ENCODE measurements around the gene TBL1X.

Gene TBL1X

DNA sequence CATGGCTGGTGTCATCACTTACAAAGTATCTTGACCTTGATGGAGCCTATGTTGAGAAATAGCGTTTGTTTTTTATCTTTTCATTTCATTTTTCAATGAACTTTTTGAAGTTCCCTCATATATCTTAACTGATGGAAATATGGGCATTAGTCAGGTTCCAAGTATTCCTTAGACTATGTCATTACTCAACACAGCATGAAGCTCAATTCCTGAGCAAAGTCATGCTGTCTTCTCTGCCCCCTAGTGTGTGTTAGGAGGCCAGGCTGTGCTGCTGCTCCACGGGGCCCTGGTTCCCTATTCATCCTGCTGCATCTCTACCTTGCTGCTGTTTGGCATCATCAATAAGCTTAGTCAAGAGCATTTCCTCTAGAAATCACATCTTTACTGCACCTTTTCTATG, 259.9 kb downstream of the TBL1X start:
- Mint-ChIP-seq H3K36me3 (peaks cover 17% of the 10 kb centered on the region), H3K9me3 (peaks cover 5% of the 10 kb centered on the region), H3K27me3 (no peaks in the 10 kb centered on the region), H3K27ac (no peak overlapping the region), H3K4me3 (no peak overlapping the region), H3K4me1 (no peaks in the 10 kb centered on the region)

GRCh38 chrX:9728261-9728660, 263.4 kb downstream of the TBL1X start:
- Mint-ChIP-seq H3K27me3 (no peaks in the 10 kb centered on the region), H3K4me1 (no peaks in the 10 kb centered on the region), H3K9me3 (peaks cover 5% of the 10 kb centered on the region), H3K4me3 (no peak overlapping the region), H3K27ac (peak overlapping the region; percentile 47), H3K36me3 (peaks cover under 1% of the 10 kb centered on the region)

- no peak overlapping the region for H3K4me3 Mint-ChIP-seq
- no peak overlapping the region for H3K27ac Mint-ChIP-seq
- H3K4me1 Mint-ChIP-seq = no peaks in the 10 kb centered on the region
- H3K36me3 Mint-ChIP-seq = no peaks in the 10 kb centered on the region
- H3K9me3 Mint-ChIP-seq = peaks cover 5% of the 10 kb centered on the region
- peaks cover 2% of the 10 kb centered on the region for H3K27me3 Mint-ChIP-seq
Observed at GRCh38 chrX:9729171-9729885, 264.5 kb downstream of the TBL1X start.

DNA sequence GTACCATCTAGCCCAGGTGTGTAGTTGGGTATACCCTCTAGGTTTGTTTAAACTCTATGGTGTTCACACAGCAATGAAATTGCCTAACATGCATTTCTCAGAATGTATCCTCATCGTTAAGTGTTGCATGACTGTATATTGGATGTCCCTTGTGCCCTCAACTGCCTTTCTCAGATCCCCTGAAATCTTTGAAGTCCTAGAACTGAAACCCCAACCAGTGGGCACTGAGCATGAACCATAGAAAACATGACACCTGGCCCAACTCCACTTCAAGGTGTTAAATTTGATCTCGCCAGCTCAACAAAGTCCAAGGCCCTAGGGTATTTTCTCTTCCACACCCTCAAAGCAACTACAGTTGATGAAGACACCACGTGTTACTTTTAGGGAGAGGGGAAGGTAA, 265.2 kb downstream of the TBL1X start:
- H3K36me3 Mint-ChIP-seq = no peaks in the 10 kb centered on the region
- H3K9me3 Mint-ChIP-seq = peaks cover 5% of the 10 kb centered on the region
- no peaks in the 10 kb centered on the region for H3K4me1 Mint-ChIP-seq
- H3K27me3 Mint-ChIP-seq = peaks cover 5% of the 10 kb centered on the region
- H3K27ac Mint-ChIP-seq = no peak overlapping the region
- H3K4me3 Mint-ChIP-seq = no peak overlapping the region

DNA sequence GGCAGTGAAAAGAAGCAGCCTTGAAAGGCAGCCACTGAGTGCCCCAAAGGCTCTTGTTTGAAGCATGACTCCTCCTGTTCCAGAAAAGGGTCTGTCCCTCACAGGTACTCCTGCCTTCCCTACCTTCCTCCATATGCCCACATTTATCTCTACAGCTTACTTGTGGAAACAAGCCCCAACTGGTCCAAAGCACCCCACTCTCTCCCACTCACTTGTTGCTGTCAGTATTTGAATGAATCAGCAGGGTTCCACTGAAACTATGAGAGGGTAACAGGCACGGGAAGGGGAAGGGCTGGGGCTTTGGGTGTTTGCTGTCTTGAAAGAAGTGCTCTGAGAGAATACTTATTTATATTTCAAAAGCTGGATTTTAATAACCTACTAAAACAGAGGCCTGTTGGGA, 265.9 kb downstream of the TBL1X start:
- Mint-ChIP-seq H3K27me3 (peaks cover 5% of the 10 kb centered on the region), H3K4me3 (no peak overlapping the region), H3K4me1 (no peaks in the 10 kb centered on the region), H3K9me3 (peaks cover 5% of the 10 kb centered on the region), H3K27ac (no peak overlapping the region), H3K36me3 (no peaks in the 10 kb centered on the region)

DNA sequence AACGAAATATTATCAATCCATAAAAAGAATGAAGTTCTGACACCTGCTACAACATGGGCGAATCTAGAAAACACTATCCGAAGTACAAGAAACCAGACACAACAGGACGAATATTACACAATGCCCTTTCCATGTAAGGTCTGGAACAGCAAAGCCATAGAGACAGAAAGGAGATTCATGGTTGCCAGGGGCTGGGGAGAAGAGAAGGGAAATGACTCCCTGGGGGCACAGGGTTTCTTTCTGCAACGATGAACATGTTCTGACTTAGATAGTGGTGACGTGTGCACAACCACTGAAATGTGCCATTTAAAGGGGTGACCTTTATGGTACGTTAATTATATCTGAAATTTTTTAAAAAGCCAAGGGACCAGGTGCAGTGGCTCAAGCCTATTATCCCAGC, 272.5 kb downstream of the TBL1X start:
- no peaks in the 10 kb centered on the region for H3K9me3 Mint-ChIP-seq
- no peak overlapping the region for H3K4me3 Mint-ChIP-seq
- H3K27ac Mint-ChIP-seq = no peak overlapping the region
- H3K4me1 Mint-ChIP-seq = no peaks in the 10 kb centered on the region
- peaks cover 5% of the 10 kb centered on the region for H3K27me3 Mint-ChIP-seq
- H3K36me3 Mint-ChIP-seq = no peaks in the 10 kb centered on the region

DNA sequence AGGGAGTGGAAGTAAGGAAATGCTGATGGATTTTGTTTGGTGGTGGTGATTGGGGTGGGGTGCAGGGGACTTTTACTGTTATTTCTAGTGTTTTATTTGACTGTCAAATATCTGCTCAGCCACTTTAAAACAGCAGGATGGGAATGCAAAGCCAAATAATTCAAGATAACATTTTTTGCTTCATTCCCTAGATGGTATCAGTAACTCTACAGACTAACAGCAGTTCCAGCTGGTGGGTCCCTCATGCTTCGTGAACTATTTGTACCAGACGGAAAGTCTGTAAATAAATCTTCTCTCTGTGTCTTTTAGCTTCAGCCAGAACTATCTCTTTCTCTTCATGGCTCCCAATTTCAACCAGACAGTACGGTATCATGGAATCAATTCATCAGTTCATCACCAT, 273.3 kb downstream of the TBL1X start:
- Mint-ChIP-seq H3K36me3 (no peaks in the 10 kb centered on the region), H3K27me3 (peaks cover 5% of the 10 kb centered on the region), H3K4me3 (no peak overlapping the region), H3K27ac (no peak overlapping the region), H3K4me1 (no peaks in the 10 kb centered on the region), H3K9me3 (no peaks in the 10 kb centered on the region)

DNA sequence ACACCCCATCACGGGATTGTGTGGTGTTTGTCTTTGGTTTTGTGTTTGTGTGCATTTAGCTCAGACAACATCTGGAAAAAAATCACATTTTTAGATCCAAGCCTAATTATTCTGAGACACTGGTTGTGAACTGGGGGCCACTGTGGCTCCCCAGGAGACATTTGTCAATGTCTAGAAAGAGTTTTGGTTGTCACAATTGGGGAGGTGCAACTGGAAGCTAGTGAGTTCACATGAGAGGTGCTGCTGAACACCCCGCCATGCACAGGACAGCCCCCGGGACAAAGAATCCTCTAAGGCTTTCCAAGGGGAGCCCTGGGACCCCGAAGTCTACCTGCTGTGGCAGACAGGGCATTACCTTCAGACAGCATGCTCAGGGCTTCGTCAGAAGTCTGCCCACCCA, 274.3 kb downstream of the TBL1X start:
- H3K27ac Mint-ChIP-seq = no peak overlapping the region
- H3K9me3 Mint-ChIP-seq = no peaks in the 10 kb centered on the region
- no peaks in the 10 kb centered on the region for H3K4me1 Mint-ChIP-seq
- H3K36me3 Mint-ChIP-seq = no peaks in the 10 kb centered on the region
- H3K4me3 Mint-ChIP-seq = no peak overlapping the region
- peaks cover 5% of the 10 kb centered on the region for H3K27me3 Mint-ChIP-seq

- peaks cover 2% of the 10 kb centered on the region for H3K27me3 Mint-ChIP-seq
- peaks cover 4% of the 10 kb centered on the region for H3K36me3 Mint-ChIP-seq
- peaks cover 11% of the 10 kb centered on the region for H3K4me1 Mint-ChIP-seq
- H3K9me3 Mint-ChIP-seq = peaks cover 5% of the 10 kb centered on the region
- H3K4me3 Mint-ChIP-seq = peak overlapping the region; percentile 47
- H3K27ac Mint-ChIP-seq = no peak overlapping the region
Observed at GRCh38 chrX:9745417-9746115, 280.7 kb downstream of the TBL1X start.

DNA sequence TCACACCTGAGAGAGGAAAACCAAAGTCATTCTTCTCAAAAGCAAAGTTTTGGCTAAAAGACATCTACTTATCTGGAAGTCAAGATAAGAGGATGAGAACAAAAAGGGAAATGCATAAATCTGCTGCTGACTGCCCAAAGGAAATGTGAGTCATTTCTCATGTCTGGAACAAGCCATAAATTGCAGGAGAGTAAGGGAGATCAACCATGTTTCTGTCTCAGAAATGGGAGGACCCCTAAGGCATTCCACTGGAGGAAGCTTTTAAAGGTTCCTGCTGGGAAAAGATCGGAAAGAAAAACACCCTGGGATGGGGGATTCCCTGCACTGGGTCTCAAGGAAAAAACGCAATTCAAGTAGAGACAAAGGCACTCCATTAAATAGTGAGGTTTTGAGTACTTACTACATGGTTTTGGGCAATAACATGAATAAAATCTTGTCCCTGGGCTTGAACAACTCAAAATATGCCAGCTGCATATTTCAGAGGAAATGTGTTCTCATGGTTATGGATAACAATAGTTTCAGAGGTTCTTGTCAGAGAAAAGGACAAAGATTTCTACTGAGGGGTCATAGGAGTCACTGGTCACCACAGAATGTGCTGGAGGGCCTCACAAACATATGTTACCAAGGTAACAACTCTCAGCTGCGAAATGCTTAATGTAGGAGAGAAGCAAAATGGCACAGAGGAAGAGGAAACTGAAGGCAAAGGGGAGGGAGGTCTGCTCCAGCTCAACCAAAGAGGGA, 281.5 kb downstream of the TBL1X start:
- Mint-ChIP-seq H3K4me3 (no peak overlapping the region), H3K27me3 (peaks cover 2% of the 10 kb centered on the region), H3K27ac (no peak overlapping the region), H3K36me3 (peaks cover 4% of the 10 kb centered on the region), H3K4me1 (peaks cover 11% of the 10 kb centered on the region), H3K9me3 (peaks cover 5% of the 10 kb centered on the region)

DNA sequence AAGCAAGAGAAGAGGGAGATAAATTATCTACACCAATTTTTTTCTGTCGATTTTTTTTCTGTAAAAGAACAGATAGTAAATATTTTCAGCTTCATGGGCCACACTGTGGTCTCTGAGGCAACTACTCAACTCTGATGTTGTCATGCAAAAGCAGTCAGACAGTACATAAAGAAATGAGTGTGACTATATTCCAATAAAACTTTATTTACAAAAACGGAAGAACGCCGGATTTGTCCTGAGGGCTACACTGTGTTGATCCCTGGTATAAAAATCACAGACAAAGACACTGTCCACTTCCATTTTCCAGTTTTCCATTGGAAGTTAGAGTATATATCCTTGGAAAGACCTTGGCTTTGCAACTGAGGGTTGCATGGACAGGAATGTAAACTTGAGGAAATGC, 282.8 kb downstream of the TBL1X start:
- Mint-ChIP-seq H3K27me3 (peaks cover 2% of the 10 kb centered on the region), H3K4me3 (no peak overlapping the region), H3K4me1 (peaks cover 11% of the 10 kb centered on the region), H3K9me3 (peaks cover 5% of the 10 kb centered on the region), H3K27ac (no peak overlapping the region), H3K36me3 (peaks cover 4% of the 10 kb centered on the region)

DNA sequence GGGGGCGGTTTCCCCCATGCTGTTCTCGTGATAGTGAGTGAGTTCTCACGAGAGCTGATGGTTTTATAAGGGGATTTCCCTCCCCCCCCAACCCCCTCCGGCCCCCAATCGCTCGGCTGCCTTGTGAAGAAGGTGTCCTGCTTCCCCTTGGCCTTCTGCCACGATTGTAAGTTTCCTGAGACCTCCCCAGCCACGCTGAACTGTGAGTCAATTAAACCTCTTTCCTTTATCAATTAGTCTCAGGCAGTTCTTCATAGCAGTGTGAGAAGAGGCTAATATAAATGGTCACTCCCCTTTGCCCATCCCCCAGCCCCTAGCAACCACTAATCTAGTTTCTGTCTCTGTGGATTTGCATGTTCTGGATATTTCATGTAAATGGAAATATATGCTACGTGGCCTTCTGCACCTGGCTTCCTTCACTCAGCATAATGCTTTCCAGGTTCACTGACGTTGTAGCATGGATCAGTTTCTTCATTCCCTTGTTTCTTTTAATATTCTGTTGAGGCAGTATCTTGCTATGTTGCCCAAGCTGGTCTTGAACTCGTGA, 284.4 kb downstream of the TBL1X start:
- peaks cover 5% of the 10 kb centered on the region for H3K9me3 Mint-ChIP-seq

GRCh38 chrX:9757366-9757765, 292.5 kb downstream of the TBL1X start:
- H3K4me1 Mint-ChIP-seq = no peaks in the 10 kb centered on the region
- H3K27me3 Mint-ChIP-seq = peaks cover 4% of the 10 kb centered on the region

More for the DNA sequence above, 284.4 kb downstream of the TBL1X start:
- no peak overlapping the region for H3K27ac Mint-ChIP-seq
- peaks cover 11% of the 10 kb centered on the region for H3K4me1 Mint-ChIP-seq
- peaks cover 4% of the 10 kb centered on the region for H3K36me3 Mint-ChIP-seq
- H3K4me3 Mint-ChIP-seq = no peak overlapping the region
- peaks cover 2% of the 10 kb centered on the region for H3K27me3 Mint-ChIP-seq

GRCh38 chrX:9758021-9758638, 293.3 kb downstream of the TBL1X start:
- Mint-ChIP-seq H3K9me3 (no peaks in the 10 kb centered on the region), H3K36me3 (no peaks in the 10 kb centered on the region), H3K4me1 (no peaks in the 10 kb centered on the region), H3K27ac (no peak overlapping the region), H3K27me3 (peaks cover 4% of the 10 kb centered on the region), H3K4me3 (no peak overlapping the region)

More at GRCh38 chrX:9757366-9757765, 292.5 kb downstream of the TBL1X start:
- Mint-ChIP-seq H3K36me3 (no peaks in the 10 kb centered on the region), H3K27ac (no peak overlapping the region), H3K9me3 (no peaks in the 10 kb centered on the region), H3K4me3 (no peak overlapping the region)

DNA sequence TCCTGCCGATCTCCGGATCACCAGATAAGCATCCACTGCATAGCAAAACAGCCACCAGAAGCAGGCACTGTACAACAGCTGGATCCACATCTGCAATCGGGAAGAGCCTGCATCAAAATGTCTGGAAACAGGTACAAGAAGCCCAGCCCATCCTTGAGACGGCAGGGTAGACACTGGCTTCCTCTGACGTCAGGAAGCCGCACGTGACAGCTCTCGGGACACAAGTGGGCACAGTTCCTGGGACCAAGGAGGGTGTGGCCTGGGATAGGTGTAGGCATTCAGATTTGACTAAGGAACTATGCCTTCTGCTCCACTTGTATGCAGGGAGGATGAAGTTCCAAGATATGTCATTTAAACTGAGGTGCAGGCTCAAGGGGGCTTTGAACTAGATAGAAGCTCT, 294.5 kb downstream of the TBL1X start:
- Mint-ChIP-seq H3K4me3 (no peak overlapping the region), H3K36me3 (no peaks in the 10 kb centered on the region), H3K27ac (no peak overlapping the region), H3K4me1 (no peaks in the 10 kb centered on the region), H3K9me3 (no peaks in the 10 kb centered on the region), H3K27me3 (peaks cover 7% of the 10 kb centered on the region)
